AG20443 (cell line): ENCODE data around the gene WIPF3.
"Not testable (repeated sequence)": the region's sequence is repeated elsewhere in the genome, so short reads cannot be mapped to it uniquely, and the experiment has no call there.

Source experiments
- DNase-seq: peaks from one replicate; pipeline ENCODE4 v3.0.0; 2012; ENCODE audit warnings: low spot score, mixed read lengths

Gene WIPF3

DNA sequence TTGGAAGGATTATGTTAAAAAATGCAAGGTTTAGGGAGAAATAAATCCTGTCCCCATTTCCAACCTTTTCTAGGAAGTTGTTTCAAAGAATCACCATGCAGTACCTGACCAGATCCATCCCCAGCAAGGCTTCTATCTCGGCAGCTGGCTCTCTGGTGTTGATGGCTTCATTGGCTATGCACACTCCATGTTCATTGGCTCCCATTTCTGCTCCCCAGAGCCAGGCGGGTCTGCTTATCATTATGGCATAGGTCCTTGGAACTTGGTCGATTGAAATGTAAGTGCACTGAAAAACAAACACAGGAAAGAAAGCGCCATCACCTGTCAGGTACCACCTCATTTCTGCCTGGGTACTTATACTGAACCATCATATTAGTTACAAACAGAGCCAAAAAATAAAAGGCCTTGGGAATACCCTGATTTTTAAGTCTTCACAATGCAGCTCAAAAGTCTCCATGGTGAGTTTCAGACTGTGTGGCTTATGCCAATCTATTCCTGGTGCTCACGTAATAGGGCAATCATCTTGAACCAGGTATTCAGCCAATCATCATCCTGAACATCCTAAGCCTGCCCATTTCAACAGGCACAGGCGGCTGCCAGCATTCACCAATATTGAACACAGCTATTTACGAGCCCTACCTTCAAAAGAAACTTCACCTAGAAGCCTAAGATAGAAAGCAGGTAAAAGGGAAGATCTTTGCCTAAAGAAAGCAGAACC is 148.9 kb downstream of the WIPF3 start:
- no peak for DNase-seq

DNA sequence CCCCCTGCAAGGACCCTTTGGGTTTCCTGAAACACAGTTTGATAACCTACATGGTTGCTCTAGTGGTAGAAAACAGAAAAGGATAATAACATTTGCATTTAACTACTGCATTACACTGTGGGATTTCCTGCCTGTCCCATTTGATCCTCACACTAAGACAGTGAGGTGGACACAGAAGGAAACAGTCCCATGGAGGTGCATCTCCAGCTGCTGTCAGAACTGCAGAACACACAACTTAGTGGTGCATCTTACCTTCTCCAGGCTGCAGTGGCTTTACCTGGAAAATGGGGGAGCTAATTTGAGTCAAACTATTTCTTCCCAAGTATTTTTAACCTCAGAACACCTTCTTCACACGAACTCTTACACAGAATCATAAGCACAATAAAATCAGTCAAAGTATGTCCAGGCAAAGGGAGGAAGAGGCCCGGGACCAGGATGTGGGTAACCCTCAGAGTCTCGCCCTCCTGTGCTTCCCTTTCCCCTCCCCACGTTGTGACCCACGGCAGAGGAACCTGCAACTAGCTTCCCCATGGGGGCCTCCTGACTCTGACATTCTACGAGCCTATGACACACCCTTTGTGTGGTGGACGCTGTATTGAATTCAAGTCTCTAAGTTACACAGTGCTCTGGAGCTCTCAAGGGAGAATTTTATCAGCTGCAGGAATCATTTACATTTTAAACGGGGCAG is 149.6 kb downstream of the WIPF3 start:
- no peak for DNase-seq

DNA sequence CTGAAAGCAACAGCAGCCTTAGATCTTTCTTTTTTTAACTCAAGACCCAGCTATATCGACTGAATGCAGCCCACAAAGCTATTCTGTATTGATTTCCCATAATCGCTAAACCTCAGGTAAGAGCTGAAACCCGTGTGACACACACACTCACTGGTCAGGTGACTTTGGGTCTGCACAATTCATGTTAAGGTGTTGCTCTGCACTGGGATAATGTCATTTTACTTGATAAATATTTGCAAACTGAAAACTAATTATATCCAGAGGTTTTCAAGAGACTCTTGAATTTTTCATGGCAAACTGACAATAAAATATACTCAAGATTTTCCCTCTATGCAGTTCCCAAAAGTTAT is 150.2 kb downstream of the WIPF3 start:
- no peak for DNase-seq

DNA sequence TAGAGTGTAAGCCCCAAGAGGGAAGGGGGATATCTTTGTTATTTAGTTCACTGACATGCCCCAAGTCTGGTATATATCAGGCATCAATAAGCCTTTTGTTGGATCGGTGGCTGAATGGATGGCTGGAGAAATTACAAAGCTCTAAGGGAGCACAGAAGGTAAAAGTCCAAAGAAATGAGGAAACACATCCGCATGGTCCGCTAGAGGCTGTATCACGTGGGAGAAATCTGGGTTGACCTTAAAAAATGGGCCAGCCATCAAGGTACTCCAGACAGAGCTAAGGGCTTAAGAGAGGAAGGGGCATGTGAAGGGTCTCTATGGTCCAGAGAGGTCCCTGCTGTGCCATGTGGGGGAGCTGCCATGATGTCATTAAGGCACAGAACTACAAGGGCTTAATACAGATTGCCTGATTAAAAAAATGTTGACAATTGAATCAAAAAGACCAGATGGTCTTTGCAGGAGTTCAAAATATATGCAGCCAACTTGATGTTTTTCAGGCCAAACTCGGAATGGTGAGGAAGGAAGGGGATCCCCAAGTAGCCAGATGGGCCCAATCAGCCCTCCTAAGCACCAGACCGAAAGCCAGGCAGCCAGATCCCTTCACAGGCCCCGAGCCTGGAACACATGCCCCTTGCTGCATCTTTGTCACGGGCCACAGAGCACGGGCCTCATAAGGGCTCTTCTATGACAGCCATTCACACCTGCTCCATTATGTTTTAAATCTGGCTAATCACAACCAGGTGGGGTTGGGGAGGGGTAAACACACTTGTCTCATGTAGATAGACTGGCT is 151.4 kb downstream of the WIPF3 start:
- no peak for DNase-seq

DNA sequence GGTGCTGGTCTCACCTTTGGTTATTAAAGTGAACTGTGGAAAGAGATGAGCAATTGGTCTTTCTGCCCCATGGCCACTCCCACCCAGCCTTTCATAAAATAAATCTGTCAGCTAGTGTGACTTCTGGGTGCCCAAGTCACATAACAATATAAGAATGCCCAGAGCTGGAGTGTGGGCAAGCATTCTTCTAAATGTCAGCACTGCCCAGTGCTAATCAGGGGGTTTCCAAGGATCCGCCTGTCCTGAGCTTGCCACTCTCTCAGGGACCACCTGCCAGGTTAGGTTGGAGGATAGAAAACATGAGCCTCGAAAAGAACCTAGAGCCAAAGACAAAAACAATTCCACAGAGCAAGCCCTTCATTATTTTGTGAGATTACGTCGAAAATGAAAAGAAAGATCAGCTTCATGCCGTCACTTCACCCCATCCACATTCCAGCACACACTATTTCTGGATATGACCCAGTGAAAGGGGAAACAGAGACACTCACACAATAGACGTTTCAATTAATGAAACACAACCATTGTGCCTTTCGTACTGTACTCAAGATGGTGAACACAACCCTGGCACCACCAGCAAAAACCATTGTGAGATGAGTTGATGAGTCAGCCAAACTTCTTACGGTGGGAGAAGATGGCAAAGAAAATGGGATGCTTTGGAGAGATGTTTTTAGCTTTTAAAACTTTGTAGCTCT is 152.5 kb downstream of the WIPF3 start:
- no peak for DNase-seq

DNA sequence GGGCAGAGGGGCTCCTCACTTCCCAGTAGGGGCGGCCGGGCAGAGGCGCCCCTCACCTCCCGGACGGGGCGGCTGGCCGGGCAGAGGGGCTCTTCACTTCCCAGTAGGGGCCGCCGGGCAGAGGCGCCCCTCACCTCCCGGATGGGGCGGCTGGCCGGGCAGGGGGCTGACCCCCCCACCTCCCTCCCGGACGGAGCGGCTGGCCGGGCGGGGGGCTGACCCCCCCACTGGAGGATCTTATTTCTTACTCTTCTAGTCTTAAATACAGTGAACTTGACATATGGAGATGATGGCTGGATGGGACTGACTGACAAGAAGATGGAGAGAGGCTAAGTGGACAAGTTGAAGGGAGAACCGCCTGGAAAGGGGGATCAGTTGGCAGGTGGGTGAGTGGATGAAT is 155.3 kb downstream of the WIPF3 start:
- DNase-seq = not testable (repeated sequence)

DNA sequence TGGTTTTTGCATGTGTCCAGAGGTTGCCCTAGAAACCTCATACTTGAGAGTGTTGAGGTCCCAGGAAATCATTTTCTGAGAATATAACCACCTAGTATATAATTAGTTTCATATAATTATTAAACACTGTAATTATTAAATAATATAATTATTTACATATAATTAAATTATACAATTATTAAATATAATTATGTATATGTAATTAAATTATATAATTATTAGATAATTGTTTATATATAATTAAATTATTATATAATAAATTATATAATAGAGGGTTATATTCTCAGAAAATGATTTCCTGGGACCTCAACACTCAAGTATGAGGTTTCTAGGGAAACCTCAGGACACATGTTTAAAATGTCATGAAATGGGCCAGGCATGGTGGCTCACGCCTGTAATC is 155.7 kb downstream of the WIPF3 start:
- DNase-seq = no peak

DNA sequence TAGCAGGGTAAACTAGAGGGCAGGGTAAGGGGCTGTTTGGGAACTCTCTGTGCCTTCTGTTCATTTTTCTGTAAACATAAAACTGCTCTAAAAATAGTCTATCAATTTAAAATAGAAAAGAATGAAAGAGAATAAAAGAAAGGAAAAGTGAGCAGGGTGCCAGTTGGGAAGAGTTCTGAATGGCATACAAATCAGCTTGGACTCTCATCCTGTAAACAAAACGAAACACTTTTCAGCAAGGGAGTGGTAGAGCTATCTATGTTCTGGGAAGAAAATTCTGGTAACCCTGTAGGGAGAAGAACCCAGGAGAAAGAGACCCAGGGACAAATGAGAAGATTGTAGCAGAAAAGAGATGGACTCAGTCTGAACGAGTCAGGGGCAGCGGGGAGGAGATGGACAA is 158.7 kb downstream of the WIPF3 start:
- DNase-seq = no peak
